Measurements from ENCODE around the gene ALCAM. TPM values are rescaled to one million over a fixed set of nuclear protein-coding genes. Genes with fewer than 3 reads are reported as not detected.
A peak's percentile ranks its signal among the peaks of the same experiment; 100 is the strongest.

ALCAM gene
- total RNA-seq, 2 experiments from 2014 or later: 11.4 to 20.6 TPM

DNA sequence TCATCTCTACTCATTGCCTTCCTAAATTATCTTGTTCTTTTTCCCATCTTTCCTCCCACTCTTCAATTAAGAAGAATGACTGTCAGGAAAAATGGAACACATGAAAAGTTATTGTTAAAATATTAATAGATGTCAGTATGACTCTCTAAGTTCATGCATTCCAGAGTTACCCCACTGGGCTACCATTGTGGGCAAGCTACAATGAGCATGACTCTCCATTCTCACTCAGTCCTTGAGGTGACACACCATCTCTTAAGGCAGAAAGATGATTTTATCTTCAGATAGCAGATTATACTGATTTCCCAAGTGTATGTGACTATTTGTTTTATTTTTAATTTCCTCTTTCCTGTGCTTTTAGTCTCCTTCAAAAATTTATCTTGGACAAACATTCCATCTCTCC lies 144.3 kb downstream of the ALCAM start:
- Mint-ChIP-seq H3K4me3 (no peak overlapping the region), H3K4me1 (no peaks in the 10 kb centered on the region)

GRCh38 chr3:105512061-105512460 lies 145.4 kb downstream of the ALCAM start:
- Mint-ChIP-seq H3K36me3 (no peaks in the 10 kb centered on the region), H3K27ac (no peak overlapping the region), H3K4me3 (no peak overlapping the region), H3K27me3 (no peaks in the 10 kb centered on the region), H3K4me1 (no peaks in the 10 kb centered on the region), H3K9me3 (ENCODE audit: low read depth) (no peaks in the 10 kb centered on the region)
- no peak for DNase-seq
- ATAC-seq: no peak
- CTCF ChIA-PET: no interaction called here

More for the DNA sequence above, 144.3 kb downstream of the ALCAM start:
- CTCF ChIA-PET: no interaction called here
- Mint-ChIP-seq H3K27ac (no peak overlapping the region), H3K9me3 (ENCODE audit: low read depth) (no peaks in the 10 kb centered on the region), H3K36me3 (no peaks in the 10 kb centered on the region), H3K27me3 (no peaks in the 10 kb centered on the region)
- no peak for ATAC-seq
- no peak for DNase-seq

- no peaks in the 10 kb centered on the region for H3K27me3 Mint-ChIP-seq
- no peaks in the 10 kb centered on the region for H3K36me3 Mint-ChIP-seq
- H3K4me3 Mint-ChIP-seq: no peak overlapping the region
- H3K27ac Mint-ChIP-seq: no peak overlapping the region
- CTCF ChIA-PET: no interaction called here
- H3K9me3 Mint-ChIP-seq (ENCODE audit: low read depth): no peaks in the 10 kb centered on the region
- no peak for ATAC-seq
- no peaks in the 10 kb centered on the region for H3K4me1 Mint-ChIP-seq
- DNase-seq: no peak
Observed at GRCh38 chr3:105513042-105513441, 146.3 kb downstream of the ALCAM start.

- H3K27me3 Mint-ChIP-seq: no peaks in the 10 kb centered on the region
- no peak overlapping the region for H3K27ac Mint-ChIP-seq
- DNase-seq (no peak), ATAC-seq (no peak)
- CTCF ChIA-PET: no interaction called here
- no peak overlapping the region for H3K4me3 Mint-ChIP-seq
- H3K36me3 Mint-ChIP-seq: no peaks in the 10 kb centered on the region
- H3K9me3 Mint-ChIP-seq (ENCODE audit: low read depth): no peaks in the 10 kb centered on the region
- H3K4me1 Mint-ChIP-seq: peaks cover 3% of the 10 kb centered on the region
Observed at GRCh38 chr3:105513886-105514285, 147.2 kb downstream of the ALCAM start.

GRCh38 chr3:105515372-105515771 lies 148.7 kb downstream of the ALCAM start:
- peaks cover 3% of the 10 kb centered on the region for H3K4me1 Mint-ChIP-seq
- no peak overlapping the region for H3K27ac Mint-ChIP-seq
- H3K9me3 Mint-ChIP-seq (ENCODE audit: low read depth): no peaks in the 10 kb centered on the region
- ATAC-seq (no peak), DNase-seq (no peak)
- H3K36me3 Mint-ChIP-seq: no peaks in the 10 kb centered on the region
- no peaks in the 10 kb centered on the region for H3K27me3 Mint-ChIP-seq
- no peak overlapping the region for H3K4me3 Mint-ChIP-seq
- CTCF ChIA-PET: no interaction called here

DNA sequence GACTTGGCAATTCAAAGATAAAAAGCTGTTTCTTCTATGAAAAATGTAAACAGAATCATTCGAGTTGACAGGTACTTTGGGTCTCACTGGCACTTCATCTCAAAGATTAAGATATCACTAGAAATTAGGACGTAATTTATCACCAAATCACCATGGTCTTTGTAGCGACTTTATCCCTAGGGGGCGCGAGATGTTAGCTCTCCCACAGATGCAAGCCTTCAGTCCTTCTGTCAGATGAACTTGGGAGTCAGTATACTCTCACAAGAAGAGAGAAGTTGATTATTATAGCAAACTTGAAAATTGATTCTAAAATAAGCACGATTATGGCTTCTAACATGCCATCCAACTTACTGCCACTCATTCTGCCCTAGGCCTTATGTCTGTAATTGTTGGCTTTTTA lies 150.3 kb downstream of the ALCAM start:
- Mint-ChIP-seq H3K4me1 (peaks cover 3% of the 10 kb centered on the region), H3K27me3 (no peaks in the 10 kb centered on the region), H3K9me3 (ENCODE audit: low read depth) (no peaks in the 10 kb centered on the region), H3K27ac (no peak overlapping the region), H3K4me3 (no peak overlapping the region), H3K36me3 (no peaks in the 10 kb centered on the region)
- DNase-seq: no peak
- CTCF ChIA-PET: interaction anchor here (0.6 to 1.9 kb wide), 5 partner anchors 10 to 897 kb away, joined by 3 to 8 read pairs (median 3); no protein-coding TSS in a partner anchor
- ATAC-seq: no peak

- Mint-ChIP-seq H3K36me3 (no peaks in the 10 kb centered on the region), H3K4me3 (no peak overlapping the region), H3K9me3 (ENCODE audit: low read depth) (no peaks in the 10 kb centered on the region), H3K27ac (no peak overlapping the region), H3K27me3 (no peaks in the 10 kb centered on the region), H3K4me1 (peaks cover 3% of the 10 kb centered on the region)
- ATAC-seq (no peak), DNase-seq (no peak)
- CTCF ChIA-PET: interaction anchor here (0.9 to 2.1 kb wide), 8 partner anchors 10 to 899 kb away, joined by 3 to 8 read pairs (median 4); partner anchors contain the start of gene ALCAM
Observed at GRCh38 chr3:105518203-105518602, 151.5 kb downstream of the ALCAM start.

DNA sequence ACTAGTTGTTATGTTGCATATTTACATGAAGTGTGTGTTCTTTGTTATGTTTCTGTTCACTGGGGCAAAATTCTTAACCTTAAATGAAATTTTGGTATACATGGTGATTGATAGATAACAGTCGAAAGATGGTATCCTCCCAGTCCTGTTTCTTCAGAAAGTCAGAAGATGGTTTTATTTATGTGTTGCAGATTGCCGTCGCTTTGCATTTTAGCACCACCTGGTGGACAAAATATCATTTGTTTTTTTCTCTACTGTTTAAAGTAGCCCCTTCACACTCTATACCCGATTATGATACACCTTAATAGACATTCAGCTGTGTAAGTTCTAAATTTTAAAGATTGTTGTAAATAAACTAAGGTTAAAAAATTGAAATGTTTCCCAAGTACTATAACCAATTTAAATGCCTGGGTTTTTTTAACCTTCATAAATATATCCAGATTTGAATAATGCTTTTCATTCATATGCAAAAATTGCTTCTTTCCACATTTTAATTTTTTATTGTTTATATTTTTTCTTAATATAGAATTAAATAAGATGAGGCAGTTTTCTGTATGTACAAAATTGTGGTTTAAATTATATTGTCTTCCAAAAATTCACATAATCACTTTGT lies 152.2 kb downstream of the ALCAM start:
- H3K4me1 Mint-ChIP-seq: peaks cover 3% of the 10 kb centered on the region

GRCh38 chr3:105521770-105522169 lies 155.1 kb downstream of the ALCAM start:
- DNase-seq (no peak), ATAC-seq (no peak)
- Mint-ChIP-seq H3K27ac (no peak overlapping the region), H3K36me3 (peaks cover 11% of the 10 kb centered on the region), H3K4me1 (peaks cover 10% of the 10 kb centered on the region), H3K9me3 (ENCODE audit: low read depth) (no peaks in the 10 kb centered on the region), H3K27me3 (no peaks in the 10 kb centered on the region), H3K4me3 (no peak overlapping the region)
- CTCF ChIA-PET: no interaction called here

More for the DNA sequence above, 152.2 kb downstream of the ALCAM start:
- CTCF ChIA-PET: interaction anchor here (0.7 to 2.1 kb wide), 5 partner anchors 9 to 15 kb away, joined by 3 to 6 read pairs (median 5); no protein-coding TSS in a partner anchor
- DNase-seq (no peak), ATAC-seq (peak; percentile 66)
- Mint-ChIP-seq H3K27ac (no peak overlapping the region), H3K36me3 (no peaks in the 10 kb centered on the region), H3K27me3 (no peaks in the 10 kb centered on the region), H3K4me3 (no peak overlapping the region), H3K9me3 (ENCODE audit: low read depth) (no peaks in the 10 kb centered on the region)

DNA sequence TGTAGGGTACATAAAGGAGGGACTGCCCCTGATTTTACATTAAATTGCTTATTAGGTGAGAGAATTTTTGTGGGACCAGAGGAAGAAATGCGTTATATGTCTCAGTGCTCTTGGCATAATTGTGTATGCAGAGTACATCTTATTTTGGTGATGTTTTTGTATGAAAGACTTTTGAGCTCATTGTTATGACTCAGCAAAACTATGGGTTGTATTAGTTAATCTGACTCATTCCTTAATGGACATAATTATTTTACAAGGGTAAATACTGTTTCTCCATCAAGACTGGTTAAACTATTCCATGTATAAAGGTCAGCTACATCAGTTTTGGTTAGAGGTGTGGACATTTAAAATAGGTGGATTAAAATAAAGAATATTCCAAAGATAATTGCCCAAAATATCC lies 156.8 kb downstream of the ALCAM start:
- Mint-ChIP-seq H3K27ac (no peak overlapping the region), H3K36me3 (peaks cover 11% of the 10 kb centered on the region), H3K27me3 (no peaks in the 10 kb centered on the region), H3K4me3 (no peak overlapping the region), H3K9me3 (ENCODE audit: low read depth) (no peaks in the 10 kb centered on the region), H3K4me1 (peaks cover 25% of the 10 kb centered on the region)
- CTCF ChIA-PET: interaction anchor here (1.5 kb wide), 1 partner anchor 16 kb away, joined by 3 read pairs; no protein-coding TSS in a partner anchor
- ATAC-seq: no peak
- DNase-seq: no peak

DNA sequence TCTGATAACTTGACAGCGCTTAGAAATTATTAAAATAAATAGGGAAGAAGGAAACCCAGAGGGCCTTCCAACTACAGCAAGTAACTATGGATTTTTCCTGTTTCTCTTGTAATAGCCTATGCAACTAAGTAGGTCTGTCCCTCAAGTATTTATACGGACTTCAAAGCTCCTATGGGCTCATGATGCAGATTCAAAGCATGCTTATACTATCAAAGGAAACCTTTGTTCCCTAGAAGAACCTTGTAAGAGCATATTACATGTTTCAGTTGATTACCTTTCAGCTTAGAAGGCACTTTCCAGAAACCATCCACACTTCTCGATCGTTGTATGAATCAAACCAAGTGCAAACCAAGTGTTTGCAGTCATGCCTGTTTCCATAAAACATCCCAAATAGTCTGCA lies 158.8 kb downstream of the ALCAM start:
- no peaks in the 10 kb centered on the region for H3K9me3 Mint-ChIP-seq (ENCODE audit: low read depth)

GRCh38 chr3:105526360-105527111 lies 159.8 kb downstream of the ALCAM start:
- no peak overlapping the region for H3K27ac Mint-ChIP-seq
- H3K4me3 Mint-ChIP-seq: no peak overlapping the region
- ATAC-seq (no peak), DNase-seq (no peak)
- no peaks in the 10 kb centered on the region for H3K27me3 Mint-ChIP-seq
- peaks cover 11% of the 10 kb centered on the region for H3K36me3 Mint-ChIP-seq
- H3K9me3 Mint-ChIP-seq (ENCODE audit: low read depth): no peaks in the 10 kb centered on the region
- peaks cover 24% of the 10 kb centered on the region for H3K4me1 Mint-ChIP-seq
- CTCF ChIA-PET: no interaction called here

More for the DNA sequence above, 158.8 kb downstream of the ALCAM start:
- Mint-ChIP-seq H3K36me3 (peaks cover 11% of the 10 kb centered on the region), H3K27ac (no peak overlapping the region), H3K27me3 (no peaks in the 10 kb centered on the region), H3K4me1 (peaks cover 24% of the 10 kb centered on the region), H3K4me3 (no peak overlapping the region)
- DNase-seq (no peak), ATAC-seq (no peak)
- CTCF ChIA-PET: no interaction called here

- H3K4me1 Mint-ChIP-seq: peaks cover 24% of the 10 kb centered on the region
Observed at GRCh38 chr3:105527535-105527934, 160.8 kb downstream of the ALCAM start.

DNA sequence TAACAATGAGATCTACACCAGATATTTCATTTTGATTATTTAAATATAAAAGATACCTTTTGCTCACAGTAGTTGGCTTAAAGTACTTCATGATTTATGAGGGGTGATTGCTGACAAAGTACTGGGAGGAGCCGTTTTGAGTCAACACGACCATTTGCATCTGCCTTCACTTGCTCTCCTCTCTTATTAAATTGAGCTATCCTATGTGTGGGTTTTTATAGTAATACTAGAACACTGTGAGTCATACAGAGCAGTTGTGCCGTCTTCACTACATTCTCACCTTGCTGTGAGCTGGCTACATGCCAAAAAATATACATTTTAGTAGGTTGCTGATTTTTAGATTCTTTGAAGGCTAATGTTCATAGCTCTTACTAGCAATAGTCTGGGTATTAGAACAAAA lies 161.2 kb downstream of the ALCAM start:
- H3K27me3 Mint-ChIP-seq: no peaks in the 10 kb centered on the region
- peaks cover 24% of the 10 kb centered on the region for H3K4me1 Mint-ChIP-seq
- H3K9me3 Mint-ChIP-seq (ENCODE audit: low read depth): no peaks in the 10 kb centered on the region
- no peak overlapping the region for H3K4me3 Mint-ChIP-seq
- DNase-seq (peak; percentile 44), ATAC-seq (peak; percentile 93)
- no peak overlapping the region for H3K27ac Mint-ChIP-seq
- CTCF ChIA-PET: interaction anchor here (1.4 to 1.6 kb wide), 2 partner anchors 9 to 10 kb away, joined by 5 to 6 read pairs; no protein-coding TSS in a partner anchor
- peaks cover 11% of the 10 kb centered on the region for H3K36me3 Mint-ChIP-seq

More at GRCh38 chr3:105527535-105527934, 160.8 kb downstream of the ALCAM start:
- CTCF ChIA-PET: interaction anchor here (1.6 kb wide), 1 partner anchor 8 kb away, joined by 5 read pairs; no protein-coding TSS in a partner anchor
- Mint-ChIP-seq H3K9me3 (ENCODE audit: low read depth) (no peaks in the 10 kb centered on the region), H3K27ac (no peak overlapping the region), H3K36me3 (peaks cover 11% of the 10 kb centered on the region), H3K4me3 (no peak overlapping the region), H3K27me3 (no peaks in the 10 kb centered on the region)
- ATAC-seq: no peak
- no peak for DNase-seq

Measured in activated CD8-positive, alpha-beta memory T cell treated with anti-CD3 and anti-CD28 coated beads, Interleukin-2, amount 10 ng/mL, durations not matched to agents 7 days and 5 days (primary cell).